GM19043 (cell line): ENCODE results near the gene MPI.
A peak's percentile ranks its signal among the peaks of the same experiment; 100 is the strongest.

Experiments
- ATAC-seq: cut with Tn5 transposase; IDR thresholded peaks from one replicate; pipeline ENCODE4 v1.9.1; 2021; ENCODE audit warnings: low read depth; ENCODE audit not compliant: unreplicated experiment

MPI gene, protein sequence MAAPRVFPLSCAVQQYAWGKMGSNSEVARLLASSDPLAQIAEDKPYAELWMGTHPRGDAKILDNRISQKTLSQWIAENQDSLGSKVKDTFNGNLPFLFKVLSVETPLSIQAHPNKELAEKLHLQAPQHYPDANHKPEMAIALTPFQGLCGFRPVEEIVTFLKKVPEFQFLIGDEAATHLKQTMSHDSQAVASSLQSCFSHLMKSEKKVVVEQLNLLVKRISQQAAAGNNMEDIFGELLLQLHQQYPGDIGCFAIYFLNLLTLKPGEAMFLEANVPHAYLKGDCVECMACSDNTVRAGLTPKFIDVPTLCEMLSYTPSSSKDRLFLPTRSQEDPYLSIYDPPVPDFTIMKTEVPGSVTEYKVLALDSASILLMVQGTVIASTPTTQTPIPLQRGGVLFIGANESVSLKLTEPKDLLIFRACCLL

DNA sequence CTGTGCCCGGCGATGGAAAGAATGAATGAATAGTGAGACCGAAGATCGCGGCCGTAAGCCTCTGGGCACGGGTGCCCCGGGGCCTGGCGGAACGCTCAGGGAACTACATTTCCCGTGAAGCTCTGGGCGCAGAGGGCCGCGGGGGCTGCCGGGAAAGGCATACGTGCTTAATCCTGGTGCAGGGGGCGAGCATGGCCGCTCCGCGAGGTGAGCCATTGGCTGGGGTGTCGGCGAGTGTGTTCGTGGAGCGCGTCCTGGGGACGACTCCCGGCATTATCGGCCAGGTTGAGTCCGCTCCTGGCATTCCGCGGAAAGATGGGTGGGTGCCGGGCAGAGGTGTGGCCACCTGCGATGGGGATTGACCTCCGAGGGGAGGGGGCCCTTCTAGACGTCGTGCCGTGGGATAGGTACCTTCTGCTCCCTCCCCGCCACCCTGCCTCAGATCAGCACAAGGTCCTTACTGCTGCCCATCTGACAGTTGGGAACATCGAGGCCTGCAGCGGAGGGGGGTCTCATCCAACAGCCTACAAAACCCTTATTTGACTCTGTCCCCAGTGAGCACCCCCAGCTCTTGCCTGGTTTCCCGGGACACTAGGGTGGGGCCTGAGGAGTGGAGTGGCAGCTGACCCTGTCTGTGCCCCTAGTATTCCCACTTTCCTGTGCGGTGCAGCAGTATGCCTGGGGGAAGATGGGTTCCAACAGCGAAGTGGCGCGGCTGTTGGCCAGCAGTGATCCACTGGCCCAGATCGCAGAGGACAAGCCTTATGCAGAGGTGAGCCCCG is at the start of gene MPI:
TSS of gene MPI (plus strand) at position 160 of the 782 bp plus-strand sequence. CDS start at position 192, 32 bp downstream.
- ATAC-seq: peak; percentile 89

DNA sequence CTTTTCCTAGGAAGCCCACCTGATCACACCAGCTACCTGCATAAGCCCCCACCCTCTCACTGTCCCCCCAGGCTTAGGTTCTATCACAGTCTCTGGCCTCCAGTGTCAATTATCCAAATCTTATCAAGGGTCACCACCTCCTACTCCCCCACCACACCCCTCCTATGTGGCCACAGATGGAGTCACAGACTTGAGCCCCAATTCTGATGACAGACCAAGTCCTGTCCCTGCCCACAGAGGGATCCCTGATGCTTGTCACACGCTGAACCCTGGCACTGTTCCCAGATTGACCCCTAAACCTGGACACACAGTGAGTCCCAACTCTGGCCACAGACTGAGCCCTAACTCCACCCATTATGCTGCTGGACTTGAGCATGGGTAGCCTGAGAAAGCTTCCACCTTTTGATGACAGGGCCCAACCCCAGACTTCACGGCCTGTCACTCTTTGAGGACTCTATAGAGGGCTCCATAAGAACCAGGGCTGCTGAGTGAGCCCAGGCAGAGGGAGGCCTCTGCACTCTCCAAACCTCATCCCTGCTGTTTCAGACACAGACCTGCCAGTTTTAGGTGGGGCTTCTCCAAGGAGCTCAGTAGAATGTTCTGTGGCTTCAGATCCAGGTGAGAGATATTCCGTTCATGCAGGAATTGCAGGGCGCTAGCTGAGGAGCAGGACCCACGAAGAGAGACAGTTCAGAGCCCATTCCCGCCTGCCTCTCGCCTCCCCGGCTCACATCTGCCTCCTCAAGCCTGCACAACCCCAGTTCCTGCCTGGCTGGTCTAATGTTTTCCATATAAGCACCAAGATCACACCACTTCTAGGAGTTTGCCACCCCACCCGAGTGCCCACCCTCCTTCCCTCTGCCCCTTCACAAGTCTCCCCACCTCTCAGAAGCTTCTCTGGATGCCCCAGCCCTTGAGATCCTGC is 48.7 kb upstream of the MPI start:
- ATAC-seq: no peak

DNA sequence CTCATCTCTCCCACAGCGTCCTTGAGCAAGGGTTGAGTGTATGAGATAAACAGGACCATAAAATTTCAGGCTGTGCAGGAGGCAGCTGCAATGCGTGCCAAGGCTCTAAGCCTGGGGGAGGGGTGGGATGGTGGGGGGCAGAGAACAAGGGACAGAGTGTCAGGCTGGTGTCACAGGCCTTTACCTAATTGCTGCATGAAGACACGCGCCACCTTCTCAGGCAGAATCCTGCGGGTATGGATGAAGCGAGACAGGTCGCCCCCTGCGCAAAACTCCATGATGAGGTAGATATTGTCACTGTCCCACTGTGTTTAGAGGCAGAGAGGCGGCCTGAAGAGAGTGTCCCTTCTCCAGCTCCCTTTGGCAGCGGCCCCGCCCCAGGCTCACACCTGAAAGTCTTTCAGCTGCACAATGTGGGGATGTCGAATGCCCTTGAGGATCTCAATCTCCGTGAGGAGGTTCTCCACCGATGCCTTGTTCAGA is 47.9 kb upstream of the MPI start:
- ATAC-seq: no peak

DNA sequence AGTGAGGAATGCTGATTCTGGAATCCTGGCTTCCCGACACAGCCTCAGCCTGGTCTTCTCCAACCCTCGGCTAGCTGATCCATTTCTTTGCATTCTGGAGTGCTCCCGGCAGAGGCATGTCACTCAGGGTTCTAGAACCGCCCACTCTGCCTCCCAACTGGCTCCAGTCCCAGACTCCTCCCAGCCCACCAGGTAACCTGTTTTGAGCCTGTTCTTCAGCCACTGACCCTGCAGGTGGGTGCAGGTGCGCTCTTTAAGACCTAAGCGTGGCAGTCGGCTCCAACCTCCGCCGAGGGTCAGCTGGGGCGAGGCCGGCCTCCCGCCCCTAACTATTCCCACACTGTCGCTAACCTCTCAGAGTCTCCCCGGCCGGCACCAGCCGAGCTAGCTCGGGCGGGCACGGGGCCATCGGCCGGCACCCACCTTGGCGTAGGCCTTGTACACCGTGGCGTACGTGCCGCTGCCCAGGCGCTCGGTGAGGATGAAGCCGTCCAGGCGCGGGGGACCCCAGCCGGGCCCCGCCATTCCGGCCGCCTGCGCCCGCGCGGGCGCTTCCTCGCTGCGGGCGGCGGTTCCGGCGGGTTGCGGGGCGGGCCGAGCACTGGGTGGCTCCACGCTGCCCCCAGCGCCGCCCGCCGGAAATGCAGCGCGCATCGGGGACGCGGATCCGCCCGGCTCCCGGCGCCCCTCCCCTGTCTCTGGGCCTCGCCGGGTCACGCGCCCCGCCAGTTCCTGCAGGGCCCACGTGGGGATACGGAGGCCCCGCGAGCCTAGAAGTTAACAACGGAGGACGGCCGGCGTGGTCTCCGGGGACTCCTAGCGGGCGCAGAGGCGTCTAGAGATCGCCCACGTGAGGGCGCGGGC is 47.0 kb upstream of the MPI start, which contains the start of gene ULK3:
TSS of gene ULK3 (minus strand) at position 576 of the 864 bp plus-strand sequence. CDS start at position 525, 51 bp downstream.
- ATAC-seq: peak; percentile 73

DNA sequence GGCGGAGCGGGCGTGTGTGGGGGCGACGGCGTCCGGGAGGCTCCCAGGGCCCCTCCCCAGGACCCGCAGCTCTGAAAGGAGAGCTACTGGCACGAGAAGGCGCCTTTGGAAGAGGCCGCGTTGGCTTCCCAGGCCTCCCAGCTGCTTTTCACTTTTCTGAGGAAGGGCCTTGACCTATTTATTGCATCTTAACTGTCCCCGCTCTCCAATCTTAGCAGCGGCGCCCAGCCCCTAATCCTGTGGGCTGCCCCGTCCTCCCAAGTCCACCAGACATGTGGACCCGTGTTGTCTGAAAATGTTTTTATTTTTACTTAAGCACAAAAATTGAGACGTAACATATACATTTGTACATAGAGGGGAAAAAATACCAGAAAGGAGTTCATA is 46.4 kb upstream of the MPI start:
- ATAC-seq: no peak

DNA sequence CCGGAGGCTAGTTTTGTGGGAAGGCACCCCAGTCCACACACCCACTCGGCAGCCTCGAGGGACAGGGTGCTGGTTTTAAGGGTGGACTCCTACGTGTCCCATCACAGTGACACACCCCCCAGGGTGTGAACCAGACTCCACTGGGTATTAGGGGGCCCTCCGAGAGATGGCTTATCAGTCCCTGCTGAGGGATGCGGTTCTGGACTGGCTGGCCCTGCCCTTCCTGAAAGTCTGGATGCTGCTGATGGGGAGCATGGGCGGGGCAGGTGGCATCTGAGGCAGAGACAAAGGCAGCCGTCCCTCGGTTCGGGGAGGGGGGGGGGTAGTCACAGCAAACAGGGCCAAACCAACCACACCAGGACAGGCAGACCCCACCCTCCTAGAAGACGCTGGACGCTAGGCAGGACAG is 45.9 kb upstream of the MPI start:
- ATAC-seq: no peak

DNA sequence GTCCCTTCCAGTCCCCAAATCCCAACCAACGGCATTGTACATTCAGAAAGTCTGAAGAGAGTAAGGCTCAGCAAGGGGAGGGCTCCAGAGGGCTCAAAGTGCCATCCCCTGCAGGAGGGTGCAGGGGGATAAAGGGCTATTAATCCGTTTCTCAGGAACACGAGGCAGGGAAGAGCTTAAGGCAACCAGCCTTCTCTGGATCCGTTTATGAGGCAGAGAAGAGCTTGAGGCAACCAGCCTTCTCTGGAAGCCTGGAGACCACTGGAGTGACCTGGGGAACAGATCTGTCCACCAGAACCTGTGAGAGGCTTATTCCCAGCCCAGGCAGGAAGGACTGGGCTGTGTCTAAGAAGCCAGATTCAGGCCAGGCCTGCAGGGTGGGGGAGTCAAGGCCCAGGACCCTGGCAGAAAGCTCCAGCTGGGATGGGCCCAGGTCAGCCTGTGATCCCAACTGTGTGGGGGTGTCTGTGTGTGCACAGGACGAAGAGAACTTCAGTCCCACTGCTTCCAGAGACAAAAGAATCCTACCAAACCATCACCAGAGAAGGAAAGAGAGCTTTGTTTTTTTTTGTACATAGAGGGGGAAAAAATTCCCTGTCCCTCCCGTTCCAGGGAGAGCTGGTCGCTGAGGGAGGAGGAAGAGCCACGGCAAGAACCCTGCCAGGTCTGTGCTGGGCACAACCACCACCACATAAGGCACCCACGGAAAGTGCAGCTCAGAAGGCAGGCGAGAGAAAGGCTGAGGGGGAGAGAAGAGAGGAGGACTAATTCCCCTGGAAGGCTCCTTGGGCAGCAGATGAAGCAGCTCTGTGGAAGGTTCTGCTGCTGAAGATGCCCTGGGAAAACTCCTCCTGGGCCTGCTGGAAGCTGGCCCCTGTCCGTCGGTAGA is 45.3 kb upstream of the MPI start:
- ATAC-seq: no peak

DNA sequence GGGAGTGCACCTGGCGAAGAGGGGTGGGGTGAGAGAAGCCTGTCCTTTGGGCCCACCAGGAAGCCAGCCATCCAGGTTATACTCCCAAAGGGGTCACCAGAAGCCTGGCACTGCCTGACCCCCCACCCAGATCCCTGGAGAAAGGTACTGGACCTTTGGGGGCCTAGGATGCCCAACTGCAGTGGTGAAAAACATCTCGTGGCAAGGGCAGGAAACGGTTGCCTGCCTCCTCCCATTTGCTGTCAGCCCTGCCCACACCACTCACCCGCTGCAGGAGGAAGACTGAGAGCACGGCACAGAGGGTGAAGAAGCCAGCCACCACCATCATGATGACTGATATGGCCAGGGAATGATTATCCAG is 44.7 kb upstream of the MPI start:
- ATAC-seq: no peak

DNA sequence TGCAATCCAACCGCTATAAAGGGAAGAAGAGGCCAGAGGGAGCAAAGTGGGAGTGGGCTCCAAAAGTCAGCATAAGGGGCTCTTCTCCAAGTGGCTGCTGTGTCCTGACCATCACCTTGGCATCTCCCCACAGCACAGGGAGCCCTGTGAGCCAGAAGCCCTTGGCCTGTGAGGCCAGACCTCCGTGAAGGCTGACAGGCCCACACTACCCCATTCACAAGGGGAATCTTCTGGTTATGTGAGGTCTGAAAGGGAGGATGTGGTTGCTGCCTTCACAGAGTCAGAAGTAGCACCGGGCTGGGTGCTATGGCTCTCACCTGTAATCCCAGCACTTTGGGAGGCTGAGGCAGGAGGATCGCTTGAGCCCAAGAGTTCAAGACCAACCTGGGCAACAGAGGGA is 44.3 kb upstream of the MPI start:
- ATAC-seq: no peak

DNA sequence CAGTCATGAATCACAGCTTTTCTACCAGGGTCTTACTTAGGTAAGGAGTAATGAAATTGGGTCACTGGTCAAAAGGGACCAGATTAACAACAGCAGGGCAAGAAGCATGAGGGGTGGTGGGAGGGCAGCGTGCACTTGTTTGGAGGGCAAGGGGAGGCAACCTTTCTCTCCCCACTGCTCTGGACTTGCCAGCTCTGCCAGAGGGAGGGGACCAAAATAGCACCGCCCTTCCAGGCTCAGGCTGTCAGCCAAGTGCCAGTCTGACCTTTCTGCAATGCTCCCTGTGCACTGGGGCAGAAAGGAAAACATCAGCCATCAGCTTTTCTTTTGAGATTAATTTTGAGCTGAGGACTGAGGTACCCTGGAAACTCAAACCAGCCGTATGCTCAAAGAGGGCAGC is 42.4 kb upstream of the MPI start:
- ATAC-seq: no peak

DNA sequence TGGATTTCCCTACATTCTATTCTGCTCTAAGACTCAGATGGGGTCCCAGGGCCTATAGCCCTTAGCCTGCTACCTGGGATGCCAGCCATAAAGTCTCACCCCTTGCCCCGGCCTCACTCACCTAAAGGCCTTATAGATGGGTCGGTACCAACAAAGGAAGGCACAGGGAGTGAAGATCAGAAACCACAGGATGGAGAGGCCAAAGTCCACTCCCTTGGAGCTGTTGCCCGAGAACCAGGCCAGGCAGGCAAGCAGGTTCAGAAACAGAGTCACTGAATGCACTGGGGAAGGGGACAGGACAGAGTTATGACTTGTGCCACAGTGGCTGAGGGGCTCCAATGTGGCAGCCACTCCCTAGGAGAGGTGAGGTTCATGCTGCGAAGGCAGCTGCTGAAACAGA is 39.4 kb upstream of the MPI start:
- ATAC-seq: no peak

DNA sequence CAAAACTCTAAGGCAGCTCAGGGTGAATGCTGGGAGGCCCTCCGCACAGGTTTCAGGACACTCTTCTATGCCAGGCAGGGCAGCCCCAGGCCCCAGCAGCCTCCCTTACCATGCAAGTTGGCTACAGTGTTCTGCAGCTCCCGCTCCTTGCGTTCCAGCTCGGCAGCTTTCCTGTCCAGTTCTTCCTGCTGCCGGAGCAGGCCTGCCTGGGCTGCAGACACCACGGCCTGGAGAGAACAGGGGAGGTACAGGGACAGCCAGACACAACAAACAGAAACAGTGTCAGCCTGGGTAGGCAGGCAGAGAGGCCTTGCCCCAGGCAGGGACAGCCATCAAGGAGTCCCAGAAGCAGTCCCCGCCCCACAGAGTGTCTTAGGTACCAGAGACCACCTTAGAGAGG is 37.9 kb upstream of the MPI start:
- ATAC-seq: no peak

DNA sequence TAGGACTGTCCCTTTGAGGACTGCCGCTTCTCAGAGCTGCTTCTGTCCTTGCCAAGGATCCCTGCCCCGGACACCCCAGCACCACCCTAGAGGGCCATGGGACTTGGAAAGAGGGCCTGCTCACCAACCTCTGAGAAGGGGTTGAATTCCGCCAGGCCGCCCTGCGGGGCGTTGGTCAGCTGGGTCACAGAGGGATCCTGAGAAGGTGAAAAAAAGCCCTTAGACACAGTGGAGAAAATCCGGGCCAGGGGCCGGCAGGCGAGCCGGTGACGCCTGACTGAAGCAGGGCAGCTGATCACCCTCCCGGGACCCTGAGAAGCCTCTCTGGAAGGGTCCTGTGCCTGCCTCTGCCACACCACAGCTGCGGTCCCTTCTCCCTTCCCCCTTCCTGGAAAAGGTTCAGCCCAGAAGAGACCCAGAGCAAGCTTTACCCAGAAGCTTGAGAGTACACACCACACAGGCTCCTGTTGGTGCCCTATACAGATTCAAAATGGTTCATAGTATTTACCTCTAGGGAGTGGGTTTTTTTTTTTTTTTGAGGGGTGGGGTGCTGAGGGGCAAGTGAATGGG is 35.3 kb upstream of the MPI start:
- ATAC-seq: no peak

DNA sequence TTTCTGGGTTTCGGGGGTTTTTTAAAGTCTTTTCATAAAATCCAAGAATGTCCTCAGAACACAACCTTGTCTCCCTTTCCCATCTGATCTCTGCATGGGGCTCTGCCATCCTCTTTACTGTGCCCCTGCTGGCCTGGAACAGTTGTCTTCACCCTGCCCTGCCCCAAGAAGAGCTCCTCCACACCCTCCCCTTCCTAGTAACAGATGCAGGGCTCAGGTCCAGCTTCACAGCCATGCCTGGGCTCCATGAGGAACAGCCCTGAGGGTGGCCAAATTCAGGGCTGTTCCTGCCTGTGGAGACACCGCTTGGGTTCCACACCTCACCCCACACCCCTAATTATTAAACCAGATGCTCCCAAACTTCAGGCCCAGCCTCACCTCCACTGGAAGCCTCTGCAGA is 34.0 kb upstream of the MPI start:
- ATAC-seq: no peak

DNA sequence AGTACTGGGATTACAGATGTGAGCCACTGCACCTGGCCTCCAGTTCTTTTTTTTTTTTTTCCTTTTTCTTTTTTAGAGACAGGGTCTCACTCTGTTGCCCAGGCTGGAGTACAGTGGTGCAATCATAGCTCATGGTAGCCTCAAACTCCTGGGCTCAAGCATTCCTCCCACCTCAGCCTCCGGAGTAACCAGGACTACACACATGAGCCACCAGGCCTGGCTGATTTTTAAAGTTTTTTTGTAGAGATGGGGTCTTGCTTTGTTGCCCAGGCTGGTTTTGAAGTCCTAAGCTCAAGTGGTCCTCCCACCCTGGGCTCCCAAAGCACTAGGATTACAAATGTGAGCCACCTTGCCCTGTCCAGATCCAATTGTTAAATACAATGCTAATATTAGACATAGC is 33.3 kb upstream of the MPI start:
- ATAC-seq: no peak

DNA sequence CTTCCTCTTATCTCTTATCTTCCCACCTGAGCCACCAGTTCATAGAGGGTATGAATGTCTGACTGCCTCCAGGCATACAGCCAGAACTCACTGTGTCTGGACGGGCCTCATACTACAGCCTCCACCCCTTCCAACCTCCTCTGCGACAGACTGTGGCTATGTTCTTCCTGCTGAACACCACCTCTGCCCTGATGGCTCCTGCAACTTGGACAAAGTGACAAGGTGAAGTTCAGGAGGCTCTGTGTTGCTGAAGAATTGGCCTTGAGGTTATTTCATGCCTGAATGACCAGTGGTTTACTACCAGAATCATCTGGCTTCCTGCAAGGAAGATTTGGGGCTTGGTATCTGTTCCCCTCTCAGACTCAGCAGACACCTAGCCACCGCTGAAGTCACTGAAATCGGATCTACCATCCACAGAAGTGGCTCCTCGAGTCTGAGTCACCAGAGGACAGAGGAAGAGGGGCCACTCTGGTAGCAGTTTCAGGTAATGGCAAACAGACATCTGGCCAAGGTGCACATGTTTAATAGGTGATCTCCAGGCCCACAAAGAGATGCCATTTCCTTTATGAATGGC is 32.7 kb upstream of the MPI start:
- peak; percentile 87 for ATAC-seq

DNA sequence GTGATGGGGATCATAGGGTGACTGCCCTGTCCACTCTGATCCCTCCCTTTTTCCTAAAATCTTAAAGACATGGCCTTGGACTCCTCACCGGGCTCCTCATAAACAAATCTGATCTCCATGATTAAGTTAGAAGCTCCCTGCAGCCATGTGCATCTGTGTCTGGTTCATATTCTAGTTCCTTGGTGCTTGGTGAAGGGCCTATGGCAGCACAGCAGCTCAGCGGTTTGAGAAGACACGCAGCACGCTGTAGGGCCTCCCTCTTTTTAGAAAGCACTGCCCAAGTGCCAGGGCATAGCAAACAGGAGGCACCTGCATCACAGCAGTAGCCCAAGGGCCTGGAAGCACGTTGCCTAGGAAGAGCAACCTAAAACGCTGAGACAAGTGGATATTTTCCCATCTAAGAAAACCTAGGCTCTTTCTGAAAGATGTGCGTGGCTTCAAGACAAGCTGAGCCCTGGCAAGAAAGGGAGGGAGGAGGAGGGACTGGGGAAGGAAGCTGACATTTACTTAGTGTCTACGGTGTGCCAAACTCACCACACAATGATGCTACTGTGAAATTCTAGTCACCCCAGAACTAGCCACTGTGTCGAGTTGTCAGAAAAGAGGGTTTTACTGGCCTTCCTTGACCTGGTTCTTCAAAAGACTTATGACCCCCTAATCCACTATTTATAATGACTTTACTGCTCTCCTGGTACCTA is 32.0 kb upstream of the MPI start:
- no peak for ATAC-seq

DNA sequence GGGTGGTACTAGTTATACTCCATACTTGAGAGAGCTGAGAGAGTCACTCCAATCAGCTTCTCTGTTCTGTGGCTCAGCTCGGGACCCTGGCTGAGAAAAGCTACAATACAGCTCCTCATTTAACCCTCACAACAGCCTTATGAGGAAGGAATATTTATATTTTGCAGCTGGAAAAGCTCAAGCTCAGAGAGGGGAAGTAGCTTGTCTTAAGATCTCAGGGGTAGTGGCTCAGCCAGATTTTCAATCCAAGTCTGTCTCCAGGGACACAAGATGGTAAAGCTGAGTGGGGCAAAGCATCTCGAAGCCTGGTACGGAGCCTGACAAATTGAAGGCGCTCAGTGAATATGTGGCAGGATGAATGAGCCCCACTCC is 31.5 kb upstream of the MPI start:
- no peak for ATAC-seq
